WERI-Rb-1 (cell line): ENCODE measurements around the gene ZNF710.

ENCODE experiments used
- DNase-seq: peaks from one replicate; pipeline ENCODE4 v3.0.0-alpha.2; 2020
- H3K27ac ChIP-seq: fragments of 250-450 bp; sonication (Bioruptor Pico); 2 replicates; pipeline ENCODE4 v1.5.1; 2020; ENCODE audit warnings: mild to moderate bottlenecking, moderate library complexity
- H3K27me3 ChIP-seq: fragments of 250-450 bp; sonication (Bioruptor Pico); 2 replicates; pipeline ENCODE4 v1.5.1; 2021; ENCODE audit warnings: mild to moderate bottlenecking, low read depth, moderate library complexity; ENCODE audit not compliant: insufficient read depth, severe bottlenecking
- H3K36me3 ChIP-seq: fragments of 250-450 bp; sonication (Bioruptor Pico); 2 replicates; pipeline ENCODE4 v1.5.1; 2020; ENCODE audit warnings: mild to moderate bottlenecking, moderate library complexity
- H3K4me3 ChIP-seq: 2 replicates; pipeline ENCODE4 v1.5.1; 2011; ENCODE audit warnings: low read depth, mild to moderate bottlenecking, control low read depth, low read length
- H3K9me3 ChIP-seq: fragments of 250-450 bp; sonication (Bioruptor Pico); 2 replicates; pipeline ENCODE4 v1.5.1; 2021; ENCODE audit warnings: mild to moderate bottlenecking, moderate library complexity; ENCODE audit not compliant: severe bottlenecking
- TF ChIP-seq, protein P1 (sequence below): IDR thresholded peaks from 2 replicates; pipeline ENCODE4 v1.5.1; 2011; ENCODE audit warnings: low read depth, mild to moderate bottlenecking, control low read depth, inconsistent platforms, low read length

The ZNF710 gene

DNA sequence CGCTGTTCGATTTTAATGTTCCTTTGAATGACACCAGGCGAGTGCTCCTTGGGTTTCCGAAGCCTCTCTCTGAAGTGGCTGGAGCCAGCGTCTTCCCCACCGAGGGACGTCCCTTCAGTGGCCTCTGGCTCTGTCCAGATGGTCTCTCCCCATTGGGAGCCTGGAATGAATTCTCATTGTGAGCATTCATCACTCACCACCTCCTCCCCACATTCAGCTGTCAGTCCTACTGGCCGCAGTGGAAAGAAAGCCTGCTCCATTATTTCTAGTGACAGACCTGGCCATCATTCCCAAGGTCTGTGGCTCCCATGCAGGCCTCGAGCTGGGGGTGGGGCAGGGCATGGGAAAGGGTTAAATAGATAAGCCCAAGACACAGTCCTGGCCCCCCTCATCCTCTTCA, 35.2 kb downstream of the ZNF710 start:
- no peaks in the 10 kb centered on the region for H3K9me3 ChIP-seq
- H3K36me3 ChIP-seq: no peaks in the 10 kb centered on the region
- no peak overlapping the region for H3K4me3 ChIP-seq
- DNase-seq: peak; percentile 22
- H3K27ac ChIP-seq: no peak overlapping the region
- TF ChIP-seq, protein P1, sequence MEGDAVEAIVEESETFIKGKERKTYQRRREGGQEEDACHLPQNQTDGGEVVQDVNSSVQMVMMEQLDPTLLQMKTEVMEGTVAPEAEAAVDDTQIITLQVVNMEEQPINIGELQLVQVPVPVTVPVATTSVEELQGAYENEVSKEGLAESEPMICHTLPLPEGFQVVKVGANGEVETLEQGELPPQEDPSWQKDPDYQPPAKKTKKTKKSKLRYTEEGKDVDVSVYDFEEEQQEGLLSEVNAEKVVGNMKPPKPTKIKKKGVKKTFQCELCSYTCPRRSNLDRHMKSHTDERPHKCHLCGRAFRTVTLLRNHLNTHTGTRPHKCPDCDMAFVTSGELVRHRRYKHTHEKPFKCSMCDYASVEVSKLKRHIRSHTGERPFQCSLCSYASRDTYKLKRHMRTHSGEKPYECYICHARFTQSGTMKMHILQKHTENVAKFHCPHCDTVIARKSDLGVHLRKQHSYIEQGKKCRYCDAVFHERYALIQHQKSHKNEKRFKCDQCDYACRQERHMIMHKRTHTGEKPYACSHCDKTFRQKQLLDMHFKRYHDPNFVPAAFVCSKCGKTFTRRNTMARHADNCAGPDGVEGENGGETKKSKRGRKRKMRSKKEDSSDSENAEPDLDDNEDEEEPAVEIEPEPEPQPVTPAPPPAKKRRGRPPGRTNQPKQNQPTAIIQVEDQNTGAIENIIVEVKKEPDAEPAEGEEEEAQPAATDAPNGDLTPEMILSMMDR: no peak
- H3K27me3 ChIP-seq: no peaks in the 10 kb centered on the region

GRCh38 chr15:90036806-90037510, 35.8 kb downstream of the ZNF710 start:
- TF ChIP-seq, protein P1: no peak
- Histone ChIP-seq H3K36me3 (no peaks in the 10 kb centered on the region), H3K27ac (no peak overlapping the region), H3K4me3 (no peak overlapping the region), H3K9me3 (no peaks in the 10 kb centered on the region), H3K27me3 (no peaks in the 10 kb centered on the region)
- no peak for DNase-seq

GRCh38 chr15:90037511-90037860, 36.4 kb downstream of the ZNF710 start:
- no peaks in the 10 kb centered on the region for H3K9me3 ChIP-seq
- H3K36me3 ChIP-seq: no peaks in the 10 kb centered on the region
- H3K27ac ChIP-seq: no peak overlapping the region
- H3K4me3 ChIP-seq: no peak overlapping the region
- no peak for DNase-seq
- TF ChIP-seq, protein P1: no peak
- no peaks in the 10 kb centered on the region for H3K27me3 ChIP-seq

- Histone ChIP-seq H3K4me3 (no peak overlapping the region), H3K36me3 (no peaks in the 10 kb centered on the region), H3K27me3 (no peaks in the 10 kb centered on the region), H3K9me3 (no peaks in the 10 kb centered on the region), H3K27ac (no peak overlapping the region)
- no peak for DNase-seq
- TF ChIP-seq, protein P1: no peak
Observed at GRCh38 chr15:90037961-90038631, 37.0 kb downstream of the ZNF710 start.

GRCh38 chr15:90038632-90039095, 37.5 kb downstream of the ZNF710 start:
- Histone ChIP-seq H3K9me3 (no peaks in the 10 kb centered on the region), H3K27ac (no peak overlapping the region), H3K36me3 (no peaks in the 10 kb centered on the region), H3K27me3 (no peaks in the 10 kb centered on the region), H3K4me3 (no peak overlapping the region)
- no peak for DNase-seq
- TF ChIP-seq, protein P1: no peak
